Measurements from ENCODE around the gene MRC1.

MRC1 gene

DNA sequence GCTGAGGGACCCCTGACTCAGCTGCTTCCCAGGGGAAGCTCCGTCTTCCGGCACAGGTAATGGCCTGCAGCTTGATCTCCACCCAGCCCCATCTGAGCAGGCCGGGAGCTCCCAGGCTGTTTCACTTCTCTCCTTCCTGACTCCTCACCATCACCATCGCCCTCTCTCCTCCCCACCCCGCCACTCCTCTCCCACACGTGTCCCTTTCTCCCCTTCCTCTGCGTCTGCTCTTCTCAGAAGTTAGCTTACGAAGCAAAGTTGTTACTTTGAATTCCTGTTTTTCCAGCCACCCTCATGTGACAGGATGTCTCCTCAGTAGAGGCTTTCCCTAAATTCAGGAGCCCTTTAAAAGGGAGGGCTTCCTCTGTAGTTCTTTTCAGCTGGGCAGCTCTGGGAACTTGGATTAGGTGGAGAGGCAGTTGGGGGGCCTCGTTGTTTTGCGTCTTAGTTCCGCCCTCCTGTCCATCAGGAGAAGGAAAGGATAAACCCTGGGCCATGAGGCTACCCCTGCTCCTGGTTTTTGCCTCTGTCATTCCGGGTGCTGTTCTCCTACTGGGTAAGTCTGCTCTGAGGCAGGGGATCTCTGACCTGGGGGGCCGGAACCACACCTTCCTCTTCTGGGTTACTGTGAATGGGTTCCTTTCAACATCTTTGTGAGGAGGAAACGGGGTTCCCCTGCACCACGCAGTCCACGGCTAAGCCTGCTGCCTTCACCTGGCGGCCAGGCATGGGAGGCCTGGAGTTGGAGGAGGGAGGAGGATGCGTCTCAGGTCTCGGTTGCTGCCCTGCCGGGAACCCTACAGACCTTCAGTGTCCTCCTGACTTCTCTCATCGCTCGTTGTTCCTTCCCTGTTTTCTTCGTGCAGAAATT lies at the start of gene MRC1:
Gene MRC1 (plus strand): TSS at position 378 of the 871 bp plus-strand sequence. CDS start 118 bp downstream, at position 496.
- DNase-seq, result peak in 2 of 58 donors; percentile 9 to 14

DNA sequence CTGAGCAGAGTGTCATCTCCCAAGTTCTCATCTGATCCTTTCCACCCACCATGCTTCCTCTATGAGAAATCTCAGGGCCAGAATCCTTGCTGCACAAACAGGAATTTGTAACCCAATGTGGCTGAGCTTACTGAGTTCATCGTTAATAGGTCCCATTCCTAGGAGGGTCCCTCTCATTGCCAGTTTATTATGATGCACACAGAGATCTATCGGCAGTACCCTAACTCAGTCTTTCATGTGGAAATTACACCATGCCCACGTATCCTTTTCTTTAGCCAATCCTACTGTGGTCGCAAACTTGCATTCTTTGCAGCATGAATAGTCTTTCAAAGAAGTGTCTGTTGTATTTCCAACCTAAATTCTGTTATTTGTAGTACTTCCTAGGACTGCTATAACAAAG lies 45.0 kb upstream of the MRC1 start:
- DNase-seq, result no peak

DNA sequence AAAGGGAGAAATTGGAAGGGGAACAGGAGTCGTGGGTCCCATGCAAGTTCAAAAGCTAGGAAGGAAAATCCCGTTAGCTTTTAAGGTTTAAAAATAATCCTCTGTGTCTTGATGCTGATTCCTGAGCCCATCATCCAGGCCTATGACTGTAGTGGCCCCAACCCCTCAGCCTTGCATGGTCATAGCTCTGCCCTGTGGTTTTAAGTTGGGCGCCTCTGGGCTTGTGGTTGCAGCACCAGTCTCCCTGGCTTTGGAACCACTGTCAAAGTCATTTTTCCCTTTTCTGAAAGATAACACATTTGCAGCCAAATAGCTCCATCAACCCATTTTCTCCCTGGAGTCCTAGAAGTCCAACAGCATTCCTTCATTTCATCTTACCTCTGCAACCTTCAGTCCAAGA lies 43.5 kb upstream of the MRC1 start:
- DNase-seq, result no peak

DNA sequence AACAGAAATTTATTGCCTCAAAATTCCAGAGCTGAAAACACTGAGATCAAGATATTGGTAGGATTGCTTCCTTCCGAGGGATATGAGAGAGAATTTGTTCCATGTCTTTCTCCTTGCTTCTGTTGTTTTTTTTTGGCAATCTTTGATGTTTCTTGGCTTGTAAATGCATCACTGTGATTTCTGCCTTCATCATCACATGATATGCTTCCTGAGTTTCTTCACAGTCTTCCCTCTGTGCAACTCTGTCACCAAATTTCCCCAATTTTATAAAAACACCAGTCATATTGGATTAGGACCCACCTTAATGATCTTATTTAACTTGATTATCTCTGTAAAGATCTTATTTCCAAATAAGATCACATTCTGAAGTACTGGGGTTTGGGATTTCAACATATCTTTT lies 42.4 kb upstream of the MRC1 start:
- DNase-seq, result no peak

DNA sequence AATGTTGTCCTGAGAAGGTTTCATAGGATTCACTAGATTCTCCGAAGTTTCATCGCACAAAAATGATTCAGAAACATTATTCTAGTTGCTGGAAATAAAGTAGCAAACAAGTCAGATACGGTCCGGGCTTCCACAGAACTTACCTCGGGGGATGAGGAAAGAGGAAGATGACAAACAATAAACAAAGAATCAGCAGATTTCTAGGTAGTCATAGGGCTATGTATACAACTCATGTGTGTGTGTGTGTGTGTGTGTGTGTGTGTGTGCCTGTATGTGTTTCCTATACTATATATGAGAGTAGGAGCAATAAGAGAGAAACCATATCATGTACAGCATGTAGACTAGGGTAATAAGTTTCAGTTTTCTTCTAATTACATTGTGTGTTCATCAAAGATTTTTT lies 40.7 kb upstream of the MRC1 start:
- no peak for DNase-seq

DNA sequence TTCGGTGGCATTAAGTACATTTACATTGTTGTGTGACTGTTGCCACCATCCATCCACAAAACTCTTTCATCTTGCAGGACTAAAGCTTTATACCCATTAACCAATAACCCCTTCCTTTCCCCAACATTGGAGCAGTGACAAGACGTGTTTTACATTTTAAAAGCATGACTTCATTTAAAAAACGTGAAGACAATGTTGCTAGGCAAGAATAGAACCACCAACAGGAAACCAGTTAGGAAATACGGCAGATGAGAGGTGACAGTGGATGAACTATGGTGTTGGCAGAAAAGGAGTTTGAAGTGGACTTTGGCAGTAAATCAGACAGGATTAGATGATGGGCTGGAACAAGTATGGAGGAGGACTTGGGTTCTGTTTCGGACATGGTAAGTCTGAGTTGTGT lies 40.2 kb upstream of the MRC1 start:
- DNase-seq, result no peak

DNA sequence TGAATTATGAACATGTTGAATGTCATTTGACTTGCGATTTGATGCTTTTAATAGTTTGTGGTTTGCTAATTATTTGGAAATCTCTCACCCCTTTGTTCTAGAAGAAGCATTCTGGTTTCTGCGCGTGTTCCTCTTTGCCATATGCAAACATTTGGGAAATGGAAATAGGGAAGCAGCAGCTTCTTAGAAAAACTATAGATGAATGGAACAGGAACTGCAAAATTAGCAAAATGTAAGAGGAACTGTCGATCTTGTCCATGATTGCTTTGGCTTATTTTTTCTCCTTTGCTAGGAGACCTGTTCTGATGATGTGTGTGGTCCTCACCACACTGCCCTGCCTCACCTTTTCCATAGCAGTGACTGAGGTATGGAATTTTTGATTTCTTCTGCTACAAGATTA lies 38.1 kb upstream of the MRC1 start:
- DNase-seq, result no peak

DNA sequence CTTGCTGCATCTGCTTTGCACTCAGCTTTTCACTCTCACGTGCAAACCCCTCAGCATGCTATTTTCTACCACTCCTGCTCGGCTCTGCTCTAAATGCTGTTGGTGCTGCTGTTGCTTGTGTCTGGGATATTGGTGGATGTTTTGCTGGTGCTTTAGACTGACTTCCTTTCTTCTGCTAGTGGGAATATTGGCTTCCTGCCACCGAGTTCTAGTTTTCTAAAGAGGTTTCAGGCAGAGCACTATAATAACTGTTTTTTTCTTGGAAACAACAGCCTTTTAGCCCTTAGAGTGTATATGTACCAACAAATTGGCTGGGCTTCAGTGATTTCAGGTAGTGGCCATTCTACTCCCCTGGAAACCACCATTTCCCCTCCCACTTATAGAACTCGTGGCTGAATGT lies 29.4 kb upstream of the MRC1 start:
- no peak for DNase-seq

DNA sequence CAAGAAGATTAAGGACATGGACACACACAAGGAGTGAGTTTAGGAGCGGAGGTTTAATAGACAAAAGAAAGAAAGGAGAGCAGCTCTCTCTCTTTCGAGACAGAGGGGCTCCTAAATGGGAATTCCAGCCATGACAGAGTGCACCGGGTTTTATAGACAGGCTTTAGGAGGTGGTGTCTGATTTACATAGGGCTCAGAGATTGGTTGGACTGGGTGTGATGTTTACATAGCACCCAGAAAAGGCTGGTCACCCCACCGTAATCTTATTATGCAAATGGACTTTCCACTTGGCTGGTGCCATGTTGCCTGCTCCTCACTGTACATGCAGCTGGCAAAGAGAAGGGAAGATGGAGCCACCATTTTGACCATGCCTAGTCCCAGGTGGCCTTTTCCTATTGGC lies 28.4 kb upstream of the MRC1 start:
- no peak for DNase-seq

DNA sequence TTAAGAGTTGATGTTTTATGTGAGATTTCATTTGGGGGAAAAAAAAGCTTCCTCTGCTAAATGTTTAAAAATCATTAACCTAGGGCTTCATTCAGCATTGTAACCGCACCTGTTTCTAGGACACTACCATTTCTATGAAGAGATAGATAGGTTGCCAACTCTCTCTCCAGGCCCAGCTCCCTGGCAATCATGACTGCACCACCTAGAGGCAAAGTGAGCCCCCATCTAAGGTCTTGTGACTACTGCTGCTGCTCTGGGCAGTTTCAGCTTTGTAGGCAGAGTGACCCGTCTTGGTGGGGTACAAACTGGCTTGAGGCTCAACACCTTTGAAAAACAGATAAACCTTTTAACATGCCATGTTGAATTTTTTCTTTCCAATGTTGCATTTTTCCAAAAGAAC lies 27.3 kb upstream of the MRC1 start:
- DNase-seq, result no peak

DNA sequence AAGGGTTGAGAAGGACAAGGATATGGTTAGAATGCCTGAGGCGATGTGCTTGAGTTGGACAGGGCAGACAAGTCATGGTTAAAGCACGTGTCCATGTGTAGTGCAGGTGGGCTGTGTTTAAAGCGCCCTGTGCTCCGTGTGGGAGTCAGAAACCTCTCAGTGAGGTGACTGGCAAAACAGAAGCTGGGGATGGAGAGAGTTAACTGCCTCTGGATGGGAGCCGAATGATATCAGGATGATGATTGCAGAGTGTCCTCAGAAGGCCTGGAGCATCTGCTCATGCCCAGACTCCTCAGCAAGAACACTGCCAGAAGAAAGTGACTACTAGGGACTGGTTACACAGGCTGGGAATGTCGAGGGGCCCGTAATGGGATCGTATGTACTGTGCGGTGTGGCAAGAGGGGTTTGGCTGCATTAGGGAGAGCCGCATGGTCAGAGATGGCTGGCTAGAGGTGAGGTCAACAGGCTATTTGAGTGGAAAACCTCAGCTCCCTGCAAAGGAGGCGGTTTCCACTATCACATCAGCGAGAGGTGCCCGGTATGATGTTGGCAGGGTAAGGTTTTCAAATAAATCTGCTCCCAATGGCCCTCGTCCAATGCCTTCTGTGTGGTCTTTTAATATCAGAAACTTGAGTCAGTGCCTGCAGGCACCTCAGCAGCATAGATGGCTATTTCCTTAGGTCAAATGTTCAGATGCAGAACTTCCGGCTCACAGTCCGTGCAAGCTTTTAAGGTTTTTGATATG lies 26.1 kb upstream of the MRC1 start:
- DNase-seq, result peak in 1 of 58 donors; percentile 7

DNA sequence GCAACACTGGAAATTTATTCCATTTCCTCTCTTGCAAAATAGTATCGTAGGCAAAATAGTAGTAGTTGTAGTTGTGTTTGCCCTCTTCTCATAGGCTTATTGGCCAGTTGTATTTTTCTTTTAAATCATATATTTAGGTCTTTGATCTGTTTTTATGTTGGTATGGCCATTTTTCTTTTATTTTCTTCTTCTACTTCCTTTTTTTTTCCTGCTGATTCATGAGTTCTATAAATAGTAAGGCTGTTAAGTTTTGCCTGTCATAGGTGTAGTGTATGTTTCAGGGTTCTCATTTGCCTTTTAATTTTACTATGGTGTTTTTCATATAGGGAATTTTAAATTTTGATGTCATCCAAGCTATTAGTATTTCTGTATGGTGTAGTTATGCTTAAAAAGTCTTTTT lies 25.4 kb upstream of the MRC1 start:
- DNase-seq, result no peak

DNA sequence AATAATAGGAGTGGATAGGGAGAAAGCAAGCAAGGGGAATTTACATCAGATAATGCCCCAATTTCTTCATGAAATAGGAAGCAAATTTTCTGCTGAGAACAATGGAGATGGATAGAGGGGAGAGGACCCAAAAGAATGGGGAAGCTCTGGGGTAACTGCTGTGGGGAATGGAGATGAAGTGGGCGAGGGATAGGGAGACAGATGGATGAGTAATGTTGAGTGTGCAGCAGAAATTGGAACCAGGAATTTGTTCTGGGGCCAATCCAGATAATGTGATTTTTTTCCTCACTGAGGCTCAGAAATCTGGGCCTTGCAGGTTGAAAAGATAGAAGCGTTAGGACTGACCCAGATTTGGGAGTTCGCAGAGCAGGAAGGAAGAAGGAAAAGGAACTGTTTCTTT lies 24.5 kb upstream of the MRC1 start:
- peak in 1 of 58 donors; percentile 33 for DNase-seq

DNA sequence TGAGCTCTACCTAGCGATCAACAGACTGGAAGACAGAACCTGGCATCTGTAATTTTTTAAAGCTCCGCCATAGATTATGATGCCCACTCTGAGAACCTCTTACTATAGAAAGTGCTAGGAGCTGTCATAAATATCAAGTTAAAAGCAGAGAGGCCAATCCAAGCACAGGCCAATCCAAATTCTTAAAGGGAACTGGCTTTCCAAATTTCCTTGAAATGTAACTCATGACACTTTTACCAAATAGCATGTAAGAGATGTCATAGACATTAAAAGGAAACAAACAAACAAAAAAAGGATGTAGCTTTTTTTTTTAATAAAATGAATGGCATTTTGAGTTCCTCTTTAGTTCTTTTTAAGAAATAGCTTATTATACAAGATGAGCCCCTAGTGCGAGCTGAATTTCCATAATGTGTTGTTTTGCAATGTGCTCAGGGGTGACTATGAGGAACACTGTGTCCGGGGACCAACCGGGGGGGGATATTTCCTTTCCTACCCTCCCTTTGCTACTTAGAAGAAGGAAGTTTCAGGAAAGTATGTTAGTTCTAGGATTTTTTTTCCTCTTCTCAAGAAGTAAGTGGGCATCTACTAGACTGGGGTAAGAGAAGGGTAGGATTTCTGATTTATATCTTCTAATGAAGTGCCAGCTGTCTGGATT lies 23.7 kb upstream of the MRC1 start:
- peak in 1 of 58 donors; percentile 10 for DNase-seq

DNA sequence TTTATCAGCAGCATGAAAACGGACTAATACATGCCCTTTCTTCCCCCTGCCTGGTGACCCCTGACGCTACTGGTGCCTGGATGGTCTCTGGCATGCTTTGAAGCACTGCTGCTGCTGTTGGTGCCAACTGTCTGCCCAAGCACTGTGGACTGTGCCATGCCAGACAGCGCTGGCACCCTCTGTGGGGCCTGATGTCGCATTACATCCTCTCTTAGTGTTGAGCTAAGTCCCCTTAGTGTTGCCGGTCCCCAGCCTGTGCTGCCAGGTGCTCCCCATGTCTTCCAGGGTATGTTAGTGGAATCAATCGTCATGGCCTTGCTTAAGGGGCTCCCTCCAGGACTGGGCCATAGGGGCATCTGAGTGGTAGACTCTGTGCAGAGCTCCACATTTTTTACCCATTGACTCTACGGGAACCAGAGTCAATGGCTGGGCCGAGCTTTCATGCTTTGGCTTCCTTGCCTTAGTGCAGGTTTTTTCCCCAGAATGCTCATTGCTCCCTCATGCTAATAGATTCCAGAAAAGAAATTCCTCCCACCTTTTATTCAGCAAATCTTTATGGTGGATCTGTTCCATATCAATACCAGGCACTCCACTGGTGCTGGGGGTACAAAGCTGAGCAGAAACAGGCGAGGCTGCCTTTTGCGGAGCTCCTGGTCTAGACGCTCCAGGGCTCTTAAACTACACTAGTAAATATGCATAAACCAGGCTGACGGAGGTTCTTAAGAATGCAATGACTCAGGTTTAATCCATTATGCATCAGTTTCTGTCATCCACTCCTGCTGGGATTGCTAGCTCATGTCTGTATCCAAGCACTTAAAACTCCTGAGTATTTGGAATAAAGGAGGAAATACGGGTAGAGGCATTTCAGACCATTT lies 21.8 kb upstream of the MRC1 start:
- DNase-seq, result no peak

DNA sequence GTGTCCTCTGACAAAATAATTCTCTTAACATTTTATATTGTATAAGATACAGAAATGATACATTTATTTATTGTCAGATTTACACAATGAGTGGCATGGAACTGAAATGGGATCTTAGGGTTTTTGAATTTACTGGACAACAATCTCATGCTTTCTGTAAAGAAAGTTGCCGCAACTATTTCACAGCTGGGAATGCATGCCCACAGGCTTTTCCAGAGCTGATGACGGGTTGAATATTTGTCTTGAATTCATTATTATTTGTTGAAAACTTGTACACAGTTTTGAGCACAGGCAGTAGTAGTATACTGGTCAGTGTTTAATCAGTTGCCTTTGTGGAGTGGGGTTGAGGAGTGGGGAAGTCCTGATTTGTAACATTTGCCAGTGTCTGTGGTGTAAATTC lies 20.5 kb upstream of the MRC1 start:
- no peak for DNase-seq

DNA sequence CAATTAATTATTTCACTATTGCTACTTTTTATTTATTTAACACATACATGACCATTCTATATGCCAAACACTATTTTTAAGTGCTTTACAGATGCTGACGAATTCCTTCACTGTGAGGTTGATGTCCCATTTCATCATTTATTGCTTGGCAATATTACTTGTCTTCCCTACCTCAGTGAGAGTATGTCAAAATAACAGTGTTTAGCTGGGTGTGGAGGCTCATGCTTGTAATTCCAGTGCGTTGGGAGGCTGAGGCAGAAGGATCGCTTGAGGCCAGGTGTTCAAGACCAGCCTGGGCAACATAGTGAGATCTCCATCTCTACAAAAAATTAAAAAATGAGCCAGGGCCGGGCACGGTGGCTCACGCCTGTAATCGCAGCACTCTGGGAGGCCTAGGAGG lies 19.8 kb upstream of the MRC1 start:
- DNase-seq, result no peak

DNA sequence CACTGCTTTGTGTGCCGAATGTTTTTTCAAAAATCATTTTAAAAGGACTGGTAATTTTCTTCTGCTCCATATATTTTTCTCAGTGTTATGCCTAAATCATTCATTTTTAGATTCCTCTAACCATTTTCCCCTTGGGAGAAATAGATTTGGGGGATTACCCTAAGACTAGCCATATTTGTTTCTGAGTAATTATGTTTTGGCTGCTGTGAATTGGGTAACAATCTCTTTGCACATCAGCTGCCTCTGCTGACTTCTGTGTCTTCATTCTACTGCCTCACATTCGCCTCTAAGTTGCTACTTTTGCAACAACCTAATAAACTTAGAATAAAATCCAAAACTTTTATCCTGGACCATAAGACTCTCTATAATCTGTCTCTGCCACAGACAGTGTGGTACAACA lies 18.5 kb upstream of the MRC1 start:
- DNase-seq, result no peak

DNA sequence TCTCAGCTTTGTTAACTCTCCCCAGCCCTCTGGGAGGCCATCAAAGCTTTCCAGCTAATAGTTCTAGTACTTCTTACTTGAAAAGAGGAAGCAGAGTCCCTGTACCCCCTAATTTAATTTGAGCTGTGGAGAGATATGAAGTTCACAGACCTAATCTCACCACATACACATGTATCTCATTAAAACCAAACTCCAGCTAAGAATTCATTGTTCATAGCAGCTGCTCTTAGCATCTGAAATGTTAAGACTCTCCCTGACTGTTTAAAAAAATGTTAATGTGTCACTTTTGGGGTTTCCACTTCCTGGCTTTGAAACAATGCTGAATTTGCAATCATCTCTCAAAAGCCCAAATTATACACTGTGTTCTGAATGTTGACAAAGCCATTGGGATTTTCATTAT lies 16.2 kb upstream of the MRC1 start:
- no peak for DNase-seq

DNA sequence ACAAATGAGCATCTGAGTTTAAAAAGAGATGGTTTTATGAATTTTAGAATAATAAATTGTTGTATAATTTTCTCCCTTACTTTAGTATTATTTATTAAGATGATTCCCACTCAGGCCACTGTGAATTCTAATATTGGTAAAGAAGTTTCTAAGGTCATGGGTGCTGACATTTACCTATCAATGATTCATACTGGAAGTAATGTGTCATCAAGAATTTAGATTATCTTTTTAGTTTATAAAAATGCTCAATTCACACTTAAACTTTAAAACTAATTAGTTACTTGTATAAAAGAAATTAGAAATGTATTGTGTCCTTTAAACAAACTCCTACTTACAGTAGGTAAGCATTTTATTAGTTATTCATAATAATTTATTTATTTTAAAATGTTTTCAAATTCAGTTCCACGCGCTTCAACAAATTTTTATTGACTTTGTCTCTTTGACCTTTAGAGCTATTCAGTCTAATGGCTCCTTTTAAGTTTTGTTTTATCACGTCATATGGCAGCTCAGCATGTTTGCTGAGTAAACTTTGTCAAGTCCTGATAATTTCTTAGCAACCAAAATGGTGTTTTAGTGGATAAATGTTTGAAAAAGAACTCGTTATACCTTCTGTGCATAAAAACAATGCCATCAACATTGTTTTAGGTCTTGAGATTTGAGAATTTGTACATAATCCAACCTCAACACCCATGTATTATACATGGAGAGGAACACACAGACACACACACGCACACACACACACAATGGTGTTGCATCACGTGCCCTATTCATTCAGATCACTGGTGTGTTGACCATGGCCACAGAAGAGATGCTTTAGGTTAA lies 15.1 kb upstream of the MRC1 start:
- DNase-seq, result no peak
